Measurements from ENCODE around the gene RPH3AL.

RPH3AL gene

DNA sequence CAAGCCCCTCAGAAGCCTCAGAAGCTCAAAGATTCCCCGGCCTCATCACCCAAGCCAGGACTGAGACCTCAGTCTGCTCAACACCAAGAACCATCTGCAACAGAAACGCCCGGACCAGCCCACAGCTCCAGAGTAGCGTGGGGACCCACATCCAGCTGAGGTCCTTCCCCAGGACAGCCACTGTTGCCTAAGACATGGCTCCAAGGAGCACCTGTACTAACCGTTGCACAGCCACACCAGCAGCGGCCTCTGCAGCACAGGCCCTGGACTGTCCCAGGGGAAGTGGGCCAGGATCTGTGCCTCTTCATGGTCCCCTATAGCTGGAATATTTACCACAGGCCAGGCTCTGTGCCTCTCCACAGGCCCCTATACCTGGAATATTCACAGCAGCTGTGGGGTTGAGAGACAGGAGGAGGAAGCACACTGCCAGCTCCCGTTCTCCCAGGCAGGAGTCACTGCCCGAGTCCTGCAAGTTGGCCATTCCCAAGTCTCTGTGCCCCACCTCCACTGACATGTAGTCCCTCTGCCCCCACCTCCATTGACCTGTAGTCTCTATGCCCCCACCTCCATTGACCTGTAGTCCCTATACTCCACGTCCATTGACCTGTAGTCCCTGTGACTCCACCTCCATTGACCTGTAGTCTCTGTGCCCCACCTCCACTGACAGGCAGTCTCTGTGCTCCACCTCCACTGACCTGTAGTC is 38.5 kb downstream of the RPH3AL start:
- DNase-seq = no peak

DNA sequence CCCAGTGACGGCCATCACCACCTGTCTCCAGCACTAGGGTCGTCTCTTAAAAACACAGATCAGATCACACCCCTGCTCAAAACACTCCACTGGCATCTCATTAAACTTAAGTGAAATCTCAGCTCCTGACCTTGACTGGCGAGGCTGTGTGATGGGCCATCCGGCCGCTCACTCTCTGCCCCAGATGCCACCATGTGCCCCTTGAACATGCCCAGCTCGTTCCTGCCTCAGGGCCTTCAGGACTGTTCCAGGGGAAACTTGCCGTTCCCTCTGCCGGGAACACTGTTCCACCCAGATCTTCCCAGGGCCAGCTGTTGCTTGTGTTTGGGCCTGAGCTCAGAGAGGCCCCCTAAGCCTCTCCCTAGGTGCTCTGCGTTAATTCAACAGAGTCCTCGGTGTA is 39.4 kb downstream of the RPH3AL start:
- no peak for DNase-seq

DNA sequence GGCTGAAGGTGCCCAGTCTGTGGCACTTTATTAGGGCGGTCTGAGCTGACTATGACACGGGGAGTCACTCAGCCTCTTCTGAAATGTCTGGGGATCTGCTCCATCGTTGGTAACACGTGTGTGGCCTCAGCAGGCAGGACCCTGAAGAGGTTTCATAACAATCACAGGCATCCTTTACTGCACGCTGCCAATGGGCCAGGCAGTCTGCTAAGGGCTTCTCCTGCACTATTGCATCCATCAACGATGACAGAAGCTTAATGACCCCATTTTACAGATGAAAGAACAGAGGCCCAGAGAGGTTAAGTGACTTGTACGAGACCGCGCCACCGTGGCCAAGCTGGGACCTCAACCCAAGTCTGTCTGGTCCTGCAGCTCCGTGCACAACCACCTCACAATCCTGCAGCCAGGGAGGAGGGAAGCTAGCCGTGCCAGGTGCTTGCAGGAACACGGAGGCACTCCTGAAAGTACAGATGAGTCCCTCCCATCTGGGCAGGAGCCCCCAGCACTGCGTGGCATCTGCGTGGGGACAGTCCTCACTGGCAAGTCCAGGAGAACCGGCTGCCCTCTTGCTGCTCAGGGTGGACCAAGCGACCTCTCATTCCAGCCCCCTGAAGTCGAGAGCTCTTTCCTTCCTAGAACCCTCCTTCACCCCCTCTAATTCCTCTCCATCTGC is 40.0 kb downstream of the RPH3AL start:
- no peak for DNase-seq

DNA sequence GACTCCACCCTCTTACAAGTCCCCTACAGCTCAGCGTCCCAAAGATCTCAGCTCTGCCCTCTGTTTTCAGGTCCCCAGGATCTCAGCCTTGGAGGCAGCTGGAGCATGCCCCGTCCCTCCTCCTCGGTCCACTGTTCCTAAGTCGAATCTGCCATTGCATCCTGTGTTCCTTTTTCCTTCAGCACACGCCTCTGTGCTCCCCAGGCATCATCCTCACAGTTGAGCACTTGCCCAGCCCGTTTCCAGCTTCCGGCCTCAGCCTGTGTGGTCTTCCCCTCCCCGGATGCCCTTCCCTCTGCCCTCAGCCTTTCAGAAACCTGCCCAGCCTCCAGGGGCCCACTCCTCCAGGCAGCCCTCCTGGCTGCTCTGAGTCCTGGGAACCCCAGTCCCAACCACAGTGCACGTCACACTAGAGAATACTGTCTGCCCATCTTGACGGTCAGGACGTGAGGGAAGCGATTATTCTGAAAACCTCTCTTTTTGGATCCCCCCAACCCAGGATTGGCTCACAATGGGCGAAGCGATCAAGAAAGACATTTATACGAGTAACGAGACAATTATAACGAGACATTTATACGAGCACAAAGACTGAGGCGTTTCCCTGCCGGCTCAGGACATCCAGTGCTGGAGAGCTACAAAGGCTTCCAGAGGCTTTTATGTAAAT is 41.4 kb downstream of the RPH3AL start:
- DNase-seq = no peak

DNA sequence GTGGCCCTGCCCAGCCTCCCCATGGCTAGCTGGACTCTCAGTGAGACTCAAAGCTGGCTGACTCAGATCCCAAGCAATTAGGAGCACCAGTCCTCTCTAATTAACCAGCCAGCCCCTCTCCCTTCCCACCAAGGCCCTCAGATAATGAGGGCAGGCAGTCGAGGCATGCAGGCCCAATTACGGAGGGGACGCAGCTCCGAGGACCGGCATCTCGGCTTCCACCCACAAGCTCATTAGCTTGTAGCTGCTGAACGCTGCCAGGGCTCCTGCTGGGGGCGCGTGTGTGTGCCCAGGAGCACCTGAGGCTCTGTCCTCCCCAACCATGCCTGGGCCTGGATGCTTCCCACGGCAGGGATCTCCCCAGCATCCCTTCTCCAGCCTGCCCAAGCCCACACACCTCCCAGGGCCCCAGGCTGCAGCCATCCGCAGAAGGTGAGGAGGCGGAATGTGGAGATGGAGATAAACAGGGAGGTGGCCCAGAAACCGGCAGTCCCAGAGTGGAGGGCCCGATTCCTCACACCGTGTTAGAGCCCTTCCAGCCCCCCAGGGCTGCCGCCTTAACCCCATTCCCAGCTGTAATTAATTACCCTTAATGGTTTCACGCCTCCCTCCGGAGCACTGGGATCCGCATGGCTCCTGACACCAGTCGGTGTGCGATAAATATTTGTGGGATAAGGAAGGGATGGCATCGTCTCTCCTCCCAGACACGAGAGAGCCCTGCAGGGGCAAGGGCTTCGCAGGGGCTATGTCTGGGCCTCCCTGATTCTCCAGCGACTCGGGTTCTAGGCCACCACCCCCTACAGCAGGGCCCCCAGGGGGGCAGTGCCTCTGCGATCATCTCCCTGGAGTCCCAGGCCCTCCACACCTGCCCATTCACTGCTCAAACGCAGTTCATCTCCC is 42.2 kb downstream of the RPH3AL start:
- DNase-seq = no peak

DNA sequence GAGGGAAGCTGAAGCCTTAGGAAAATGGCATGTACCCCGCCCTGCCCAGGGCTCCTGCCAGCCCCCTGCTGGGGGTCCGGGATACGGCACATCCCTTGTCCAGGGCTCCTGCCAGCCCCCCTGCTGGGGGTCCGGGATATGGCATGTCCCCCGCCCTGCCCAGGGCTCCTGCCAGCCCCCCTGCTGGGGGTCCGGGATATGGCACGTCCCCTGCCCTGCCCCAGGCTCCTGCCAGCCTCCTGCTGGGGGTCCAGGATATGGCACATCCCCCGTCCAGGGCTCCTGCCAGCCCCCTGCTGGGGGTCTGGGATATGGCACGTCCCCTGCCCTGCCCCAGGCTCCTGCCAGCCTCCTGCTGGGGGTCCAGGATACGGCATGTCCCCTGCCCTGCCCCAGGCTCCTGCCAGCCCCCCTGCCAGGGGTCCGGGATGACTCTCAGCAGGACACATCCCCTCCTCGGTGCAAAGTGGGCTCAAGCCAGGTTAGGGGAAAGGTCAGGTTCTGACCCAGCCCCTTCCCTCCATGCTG is 43.2 kb downstream of the RPH3AL start:
- DNase-seq = no peak

DNA sequence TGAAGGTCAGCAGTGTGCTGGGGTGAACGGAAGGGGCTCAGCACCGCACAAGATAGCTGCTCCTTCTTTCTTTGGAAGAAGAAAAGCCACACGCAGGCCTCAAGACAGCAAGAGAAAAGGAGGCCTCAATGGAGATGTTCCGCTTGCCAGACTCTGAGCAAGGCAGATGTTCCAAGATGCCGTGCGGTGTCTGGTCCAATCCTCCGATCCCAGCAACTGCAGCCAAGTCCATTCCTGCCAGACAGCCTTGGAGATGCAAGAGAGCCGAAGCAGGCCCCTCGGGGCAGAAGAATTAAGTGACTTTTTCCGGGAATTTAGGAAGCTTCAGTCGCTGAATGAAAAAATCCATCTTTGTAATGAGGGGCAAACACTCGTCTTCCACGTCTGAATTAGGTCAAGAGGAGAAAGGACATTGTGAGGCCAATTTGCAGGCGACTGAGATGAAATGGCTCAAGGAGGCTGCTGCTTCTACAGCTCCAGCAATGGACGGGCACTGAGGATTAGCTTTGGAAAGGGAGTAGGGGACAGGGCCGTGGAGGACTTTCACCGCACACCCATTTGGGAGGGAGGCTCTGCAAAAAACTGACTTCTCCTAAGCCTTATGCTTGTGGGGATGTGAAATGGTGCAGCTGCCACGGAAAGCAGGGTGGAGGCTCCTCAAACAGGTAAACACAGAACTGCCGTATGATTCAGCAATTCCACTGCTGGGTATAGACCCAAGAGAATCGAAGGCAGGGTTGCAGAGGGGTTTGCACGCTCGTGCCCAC is 44.7 kb downstream of the RPH3AL start:
- no peak for DNase-seq

DNA sequence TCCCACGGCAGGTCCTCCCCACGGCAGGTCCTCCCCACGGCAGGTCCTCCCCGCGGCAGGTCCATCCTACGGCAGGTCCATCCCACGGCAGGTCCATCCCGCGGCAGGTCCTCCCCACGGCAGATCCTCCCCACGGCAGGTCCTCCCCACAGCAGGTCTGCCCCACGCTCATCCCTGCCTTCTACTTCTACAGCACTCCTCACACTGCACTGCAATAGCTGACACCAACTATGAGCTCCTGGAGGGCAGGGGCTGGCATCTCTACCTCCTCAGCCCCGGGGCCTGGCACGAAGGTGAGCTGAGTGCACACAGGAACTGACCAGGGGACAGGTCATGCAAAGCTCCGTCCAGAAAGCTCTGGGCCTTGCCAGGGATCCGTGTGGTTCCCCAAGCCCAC is 45.3 kb downstream of the RPH3AL start:
- DNase-seq = no peak

DNA sequence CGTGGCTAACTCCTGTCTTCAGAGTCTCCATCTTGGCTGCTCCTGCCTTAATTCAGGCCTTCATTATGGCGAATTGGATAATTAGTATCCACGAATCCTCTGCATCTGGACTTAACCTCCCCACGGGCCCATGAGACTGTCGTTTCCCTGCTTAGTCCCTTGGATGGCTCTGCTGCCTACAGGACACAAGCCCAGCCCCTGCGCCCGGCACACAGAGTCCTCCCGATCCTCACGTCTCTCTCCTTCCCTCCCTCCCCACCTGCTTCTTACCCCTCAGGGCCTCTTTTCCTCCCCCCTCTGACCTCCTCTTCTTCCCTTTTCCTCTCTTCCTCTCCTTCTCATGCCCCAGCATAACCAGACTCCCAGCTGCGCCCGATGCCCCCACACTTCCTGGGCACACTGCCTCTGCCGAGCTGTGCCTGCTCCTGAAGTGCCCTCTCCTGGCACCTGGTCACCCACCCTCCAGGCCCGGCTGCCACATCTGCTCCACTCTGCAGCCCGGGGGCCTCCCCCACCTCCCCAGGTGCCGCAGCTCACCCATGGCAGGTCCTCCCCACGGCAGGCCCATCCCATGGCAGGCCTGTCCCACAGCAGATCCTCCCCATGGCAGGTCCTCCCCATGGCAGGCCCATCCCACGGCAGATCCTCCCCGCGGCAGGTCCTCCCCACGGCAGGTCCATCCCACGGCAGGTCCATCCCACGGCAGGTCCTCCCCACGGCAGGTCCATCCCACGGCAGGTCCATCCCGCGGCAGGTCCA is 45.9 kb downstream of the RPH3AL start:
- no peak for DNase-seq

DNA sequence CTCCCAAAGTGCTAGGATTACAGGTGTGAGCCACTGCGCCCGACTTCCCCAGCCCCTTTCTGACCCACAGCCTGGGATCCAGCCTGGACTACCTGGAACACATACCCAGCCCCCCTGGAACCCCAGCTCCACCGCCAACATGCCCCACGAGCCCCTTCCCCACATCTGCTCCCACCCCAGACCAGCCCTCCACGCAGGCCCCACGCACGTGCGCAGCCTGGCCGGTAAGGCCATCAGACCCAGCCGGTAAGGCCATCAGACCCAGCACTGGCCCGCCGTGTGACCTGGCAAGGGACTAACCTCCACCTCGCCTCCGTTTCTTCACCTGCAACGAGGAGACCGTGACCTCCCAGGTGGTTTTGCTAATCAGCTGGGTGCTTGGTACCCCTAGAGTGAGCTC is 46.5 kb downstream of the RPH3AL start:
- no peak for DNase-seq

DNA sequence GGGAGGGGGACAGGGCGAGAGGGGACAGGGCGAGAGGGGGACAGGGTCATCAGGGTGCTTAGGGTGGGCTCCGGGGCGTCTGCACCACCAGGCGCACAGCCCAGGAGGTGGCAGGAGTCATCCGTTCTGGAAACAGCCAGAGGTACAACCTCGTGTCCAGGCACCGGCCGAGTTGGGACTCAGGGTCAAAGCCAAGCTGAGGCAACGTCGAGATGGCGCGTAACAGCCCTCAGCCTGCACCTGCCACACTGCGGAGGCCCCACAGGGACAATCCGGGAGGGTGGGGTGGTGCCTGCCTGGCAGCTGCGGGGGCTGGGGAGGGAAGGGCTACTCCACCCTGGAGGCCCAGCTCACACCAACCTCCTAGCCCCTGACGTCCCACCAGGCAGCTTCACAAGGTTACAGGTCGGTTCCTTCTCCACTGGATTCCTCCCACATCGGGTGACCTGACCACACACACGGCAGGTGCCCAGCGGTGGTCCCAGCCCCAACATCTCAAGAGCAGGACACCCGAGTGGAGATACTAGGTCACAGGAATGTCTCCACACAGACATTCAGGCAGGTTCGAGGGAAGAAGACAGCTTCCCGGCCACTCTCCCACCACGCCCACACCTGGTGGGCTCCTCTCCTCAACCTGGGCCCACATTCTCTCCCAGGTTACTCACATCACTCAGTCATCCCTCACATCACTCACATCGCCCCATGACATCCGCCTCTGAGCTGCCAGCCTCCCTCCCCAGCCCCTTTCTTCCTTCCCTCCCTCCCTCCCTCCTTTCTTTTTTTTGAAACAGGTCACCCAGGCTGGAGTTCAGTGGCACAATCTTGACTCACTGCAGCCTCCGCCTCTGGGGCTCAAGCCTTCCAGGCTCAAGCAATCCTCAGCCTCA is 47.3 kb downstream of the RPH3AL start:
- DNase-seq = no peak

DNA sequence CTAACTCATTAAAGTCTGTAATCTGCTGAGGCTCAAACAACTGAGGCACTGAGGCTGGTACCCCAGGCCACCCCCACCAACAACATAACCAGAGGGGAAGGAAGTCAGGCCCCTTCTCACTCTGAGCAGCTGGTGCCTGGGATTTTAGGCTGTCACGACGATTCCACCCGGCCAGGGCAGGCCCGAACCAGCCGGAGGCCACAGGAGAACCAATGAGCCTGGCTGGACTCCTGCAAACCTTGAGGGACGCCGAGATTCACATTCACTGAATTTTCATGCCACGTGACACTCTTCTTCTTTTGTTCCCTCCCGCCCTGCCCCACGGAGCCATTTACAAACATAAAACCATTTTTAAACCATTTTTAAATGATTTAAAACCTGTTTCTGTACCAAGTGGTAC is 48.1 kb downstream of the RPH3AL start:
- no peak for DNase-seq

DNA sequence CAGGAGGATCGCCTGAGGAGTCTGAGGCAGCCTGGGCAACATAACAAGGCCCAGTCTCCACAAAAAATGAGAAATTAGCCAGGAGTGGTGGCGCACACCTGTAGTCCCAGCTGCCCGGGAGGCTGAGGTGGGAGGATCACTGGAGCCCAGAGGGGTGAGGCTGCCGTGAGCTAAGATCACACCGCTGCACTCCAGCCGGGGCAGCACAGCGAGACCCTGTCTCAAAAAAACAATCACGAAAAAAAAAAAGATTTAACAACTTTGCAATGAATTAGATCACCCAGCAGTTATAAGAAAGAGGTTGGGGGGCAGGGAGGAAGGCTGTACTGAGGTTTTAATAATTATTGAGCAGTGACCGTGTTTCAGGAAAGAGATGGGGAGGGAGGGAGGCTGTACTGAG is 49.4 kb downstream of the RPH3AL start:
- no peak for DNase-seq

DNA sequence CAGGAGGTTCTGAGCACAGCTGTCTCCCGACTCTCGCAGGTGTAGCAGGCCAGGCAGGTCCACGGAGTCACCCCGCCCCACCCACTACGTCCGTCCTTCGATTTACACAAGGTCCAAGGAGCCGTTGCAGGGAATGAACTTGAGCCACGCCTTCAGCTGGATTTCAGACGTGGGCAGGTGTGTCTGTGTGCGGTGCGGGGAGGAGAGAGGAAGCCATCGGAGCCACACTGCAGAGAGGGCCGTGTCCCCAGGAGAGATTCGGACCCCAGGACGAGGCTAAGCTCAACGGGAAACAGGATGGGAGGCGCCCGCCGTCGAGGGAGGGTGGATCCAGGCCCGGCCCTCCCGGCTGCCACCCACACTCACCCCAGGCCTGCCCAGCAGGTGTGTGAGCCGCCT is 50.3 kb downstream of the RPH3AL start:
- no peak for DNase-seq

DNA sequence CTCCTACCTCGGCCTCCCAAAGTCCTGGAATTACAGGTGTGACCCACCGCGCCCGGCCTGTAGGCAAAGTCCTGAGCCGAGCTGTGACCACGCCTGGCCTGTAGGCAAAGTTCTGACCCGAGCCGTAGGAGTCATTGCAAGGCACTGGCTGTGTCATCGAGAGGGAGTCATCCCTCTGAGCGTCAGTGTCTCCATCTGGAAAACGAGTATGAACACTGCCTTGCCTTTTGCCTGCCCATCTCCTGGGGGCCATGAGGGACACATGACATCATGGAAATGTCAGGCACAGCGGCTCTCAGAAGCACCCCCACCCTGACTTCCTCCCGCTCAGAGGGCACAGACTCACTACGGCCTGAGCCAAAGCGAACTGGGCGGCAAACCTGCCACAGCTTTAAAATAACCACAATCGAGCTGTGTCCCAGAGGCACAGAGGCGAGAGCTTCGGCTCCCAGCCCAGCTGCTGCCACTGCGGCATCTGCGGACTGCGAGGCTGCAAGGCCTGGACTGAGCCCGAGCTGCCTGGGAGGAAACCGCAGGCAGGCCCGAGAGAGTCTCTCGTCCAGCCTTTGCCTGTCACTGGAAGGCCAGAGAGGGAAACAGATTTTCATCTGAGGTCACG is 50.8 kb downstream of the RPH3AL start:
- DNase-seq = no peak

DNA sequence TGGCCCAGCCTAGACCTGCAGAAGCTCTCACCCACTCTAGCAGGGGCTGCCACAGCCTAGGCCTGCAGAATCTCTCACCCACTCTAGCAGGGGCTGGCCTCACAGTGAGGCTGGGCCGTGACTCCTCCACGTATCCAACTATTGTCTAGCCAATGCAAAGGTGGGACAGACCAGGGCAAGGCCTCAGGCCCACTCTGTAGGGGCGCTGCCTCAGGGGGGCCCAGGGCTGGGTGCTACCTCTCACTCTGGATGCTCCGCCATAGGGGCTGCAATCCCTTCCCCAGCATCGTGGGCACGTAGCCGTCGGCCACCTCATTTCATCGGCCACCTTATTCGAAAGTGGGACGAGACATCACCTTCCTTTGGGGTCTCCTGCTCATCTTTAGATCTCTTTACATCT is 51.7 kb downstream of the RPH3AL start:
- DNase-seq = no peak

DNA sequence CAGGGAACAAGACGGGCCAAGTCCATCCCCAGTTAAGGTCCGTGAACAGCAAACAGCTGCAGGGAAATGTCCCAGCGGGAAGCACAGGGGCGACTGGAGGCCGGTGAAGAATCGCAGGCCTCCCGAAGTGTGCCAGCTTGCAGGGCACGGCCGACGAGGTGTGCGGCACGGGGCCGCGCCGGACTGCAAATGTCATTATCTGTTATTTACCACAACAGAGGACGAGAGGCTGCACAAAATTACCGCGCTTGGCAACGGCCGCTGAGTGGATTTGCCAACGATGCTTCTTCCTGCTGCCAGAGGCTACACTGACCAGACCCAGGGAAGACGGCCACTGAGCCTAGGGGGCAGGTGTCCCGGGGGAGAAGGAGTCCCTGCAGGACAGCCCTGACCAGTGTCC is 53.1 kb downstream of the RPH3AL start:
- DNase-seq = no peak

DNA sequence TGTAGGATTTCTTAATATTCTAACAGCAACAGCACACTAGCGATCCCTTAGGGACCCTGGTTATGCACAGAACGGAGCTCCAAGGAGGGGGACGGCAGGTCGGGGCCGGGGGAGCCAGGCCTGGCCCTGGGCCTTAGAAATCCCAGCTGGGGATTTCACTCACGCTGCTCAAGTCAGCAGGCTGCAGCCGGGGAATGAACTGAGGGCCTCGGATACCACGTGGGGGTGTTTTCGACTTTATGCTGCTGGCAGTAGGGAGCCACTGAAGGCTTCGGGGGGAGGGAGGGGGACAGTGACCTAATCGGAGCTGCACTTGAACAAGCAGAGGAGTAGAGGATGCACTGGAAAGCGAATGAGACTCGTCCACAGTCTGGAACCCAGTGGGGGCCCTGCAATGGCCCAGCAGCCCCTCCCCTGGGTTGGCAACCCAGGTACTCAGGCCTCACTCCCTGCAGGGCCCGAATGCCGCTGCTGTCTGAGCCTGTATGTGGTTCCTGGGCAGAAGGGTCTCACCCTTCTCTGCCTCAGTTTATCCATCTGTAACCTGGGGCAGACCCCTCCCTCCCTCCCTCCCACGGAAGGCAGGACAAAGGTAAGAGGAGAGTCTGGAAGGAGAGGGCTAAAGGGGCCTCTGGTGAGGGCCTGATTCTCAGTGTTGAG is 53.7 kb downstream of the RPH3AL start:
- no peak for DNase-seq

DNA sequence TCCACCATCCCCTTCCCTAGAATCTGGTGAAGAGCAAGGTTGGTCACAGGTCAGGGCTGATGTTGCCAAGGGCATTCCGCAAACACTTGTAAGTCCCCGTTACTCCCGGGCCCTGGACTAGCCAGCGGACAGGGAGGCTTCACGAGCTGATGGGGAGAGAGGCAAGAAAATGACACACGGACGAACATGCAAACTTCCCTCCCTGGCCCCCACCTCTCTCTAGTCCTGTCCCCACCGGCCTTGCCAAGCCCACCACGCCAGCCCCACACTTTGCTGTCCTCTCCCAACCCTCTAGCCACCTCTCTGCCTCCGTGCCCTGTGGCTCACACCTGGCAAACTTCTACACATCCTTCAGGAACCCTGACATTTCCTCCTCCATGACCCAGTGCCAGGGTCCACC is 54.8 kb downstream of the RPH3AL start:
- DNase-seq = no peak

All from SIG-M5 (cell line).